SU-DHL-6 (cell line): ENCODE results near the gene RAN.
"Not testable (repeated sequence)": the region's sequence is repeated elsewhere in the genome, so short reads cannot be mapped to it uniquely, and the experiment has no call there.

Source experiments
- H2AFZ ChIP-seq: fragments of 200-600 bp; sonication (generic); 2 replicates; pipeline ENCODE4 v1.6.1; 2014; ENCODE audit warnings: low read depth, mild to moderate bottlenecking, moderate library complexity, mixed read lengths, antibody characterized with exemption, low read length; ENCODE audit not compliant: severe bottlenecking
- H3F3A ChIP-seq: fragments of 200-600 bp; shearing (Covaris generic); 2 replicates; pipeline ENCODE4 v1.6.0; 2016; ENCODE audit warnings: antibody characterized with exemption, mild to moderate bottlenecking; ENCODE audit not compliant: insufficient read depth
- H3K27ac ChIP-seq: fragments of 200-600 bp; sonication (generic); 2 replicates; pipeline ENCODE4 v1.5.1; 2016; ENCODE audit warnings: low read depth, mild to moderate bottlenecking, low read length, moderate library complexity, mixed read lengths
- H3K27me3 ChIP-seq: fragments of 200-600 bp; sonication (generic), shearing (Covaris generic); 2 replicates; pipeline ENCODE4 v1.6.0; 2014; ENCODE audit warnings: mild to moderate bottlenecking, low read length
- H3K36me3 ChIP-seq: fragments of 200-600 bp; sonication (generic); 2 replicates; pipeline ENCODE4 v1.6.1; 2014; ENCODE audit warnings: mild to moderate bottlenecking, low read length, mixed read lengths
- H3K4me2 ChIP-seq: fragments of 300-600, 200-600 bp; shearing (Covaris generic), sonication (generic); 2 replicates; pipeline ENCODE4 v1.6.0; 2014; ENCODE audit warnings: low read length, low read depth, mild to moderate bottlenecking; ENCODE audit not compliant: poor library complexity, severe bottlenecking
- H3K4me3 ChIP-seq: fragments of 200-600 bp; sonication (generic); 2 replicates; pipeline ENCODE4 v1.5.1; 2014; ENCODE audit warnings: antibody characterized with exemption, low read length, mild to moderate bottlenecking, mixed read lengths; ENCODE audit not compliant: insufficient read depth, poor library complexity, severe bottlenecking
- H3K79me2 ChIP-seq: fragments of 200-600 bp; sonication (generic); 2 replicates; pipeline ENCODE4 v1.6.1; 2014; ENCODE audit warnings: mild to moderate bottlenecking, low read length, moderate library complexity; ENCODE audit not compliant: insufficient read depth
- H3K9ac ChIP-seq: fragments of 200-600 bp; sonication (generic); 2 replicates; pipeline ENCODE4 v1.7.0; 2014; ENCODE audit warnings: mild to moderate bottlenecking, low read length
- H3K9me2 ChIP-seq: fragments of 200-600 bp; sonication (generic); replicated peaks from 2 replicates; pipeline ENCODE4 v1.6.1; 2014; ENCODE audit warnings: low read length; ENCODE audit not compliant: insufficient read depth
- H3K9me3 ChIP-seq: fragments of 200-600 bp; sonication (generic); 2 replicates; pipeline ENCODE4 v1.6.1; 2014; ENCODE audit warnings: low read length, mixed read lengths; ENCODE audit not compliant: insufficient read depth
- H4K20me1 ChIP-seq: fragments of 200-600 bp; sonication (generic); 2 replicates; pipeline ENCODE4 v1.6.1; 2014; ENCODE audit warnings: low read depth, mild to moderate bottlenecking, antibody characterized with exemption, low read length, moderate library complexity, mixed read lengths
- EZH2phosphoT487 ChIP-seq: fragments of 200-600 bp; sonication (generic), shearing (Covaris generic); conservative IDR thresholded peaks from 2 replicates; pipeline ENCODE4 v1.6.1; 2018; ENCODE audit warnings: mild to moderate bottlenecking, antibody characterized with exemption, low read length, moderate library complexity, mixed read lengths
- TF ChIP-seq, protein P1 (sequence below): fragments of 200-600 bp; sonication (generic); IDR thresholded peaks from one replicate; pipeline ENCODE4 v1.5.1; 2017; ENCODE audit warnings: antibody characterized with exemption, mild to moderate bottlenecking, low read length, moderate library complexity; ENCODE audit not compliant: insufficient read depth, poor library complexity, severe bottlenecking

The RAN gene

GRCh38 chr12:130881046-130881445 lies 9.2 kb downstream of the RAN start:
- TF ChIP-seq, protein P1, sequence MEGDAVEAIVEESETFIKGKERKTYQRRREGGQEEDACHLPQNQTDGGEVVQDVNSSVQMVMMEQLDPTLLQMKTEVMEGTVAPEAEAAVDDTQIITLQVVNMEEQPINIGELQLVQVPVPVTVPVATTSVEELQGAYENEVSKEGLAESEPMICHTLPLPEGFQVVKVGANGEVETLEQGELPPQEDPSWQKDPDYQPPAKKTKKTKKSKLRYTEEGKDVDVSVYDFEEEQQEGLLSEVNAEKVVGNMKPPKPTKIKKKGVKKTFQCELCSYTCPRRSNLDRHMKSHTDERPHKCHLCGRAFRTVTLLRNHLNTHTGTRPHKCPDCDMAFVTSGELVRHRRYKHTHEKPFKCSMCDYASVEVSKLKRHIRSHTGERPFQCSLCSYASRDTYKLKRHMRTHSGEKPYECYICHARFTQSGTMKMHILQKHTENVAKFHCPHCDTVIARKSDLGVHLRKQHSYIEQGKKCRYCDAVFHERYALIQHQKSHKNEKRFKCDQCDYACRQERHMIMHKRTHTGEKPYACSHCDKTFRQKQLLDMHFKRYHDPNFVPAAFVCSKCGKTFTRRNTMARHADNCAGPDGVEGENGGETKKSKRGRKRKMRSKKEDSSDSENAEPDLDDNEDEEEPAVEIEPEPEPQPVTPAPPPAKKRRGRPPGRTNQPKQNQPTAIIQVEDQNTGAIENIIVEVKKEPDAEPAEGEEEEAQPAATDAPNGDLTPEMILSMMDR, result no peak
- TF ChIP-seq EZH2phosphoT487, result no peak
- H3K27me3 ChIP-seq, result no peaks in the 10 kb centered on the region
- H2AFZ ChIP-seq, result no peak overlapping the region
- H3K4me2 ChIP-seq, result no peak overlapping the region
- H3K9ac ChIP-seq, result no peak overlapping the region
- H3K79me2 ChIP-seq, result no peaks in the 10 kb centered on the region
- no peaks in the 10 kb centered on the region for H3K9me2 ChIP-seq
- H3K4me3 ChIP-seq, result no peak overlapping the region
- peaks cover 35% of the 10 kb centered on the region for H3F3A ChIP-seq
- no peaks in the 10 kb centered on the region for H3K9me3 ChIP-seq
- peaks cover 14% of the 10 kb centered on the region for H3K36me3 ChIP-seq
- H3K27ac ChIP-seq, result no peak overlapping the region
- peaks cover 14% of the 10 kb centered on the region; the same call in 1 of the 2 replicates for H4K20me1 ChIP-seq

DNA sequence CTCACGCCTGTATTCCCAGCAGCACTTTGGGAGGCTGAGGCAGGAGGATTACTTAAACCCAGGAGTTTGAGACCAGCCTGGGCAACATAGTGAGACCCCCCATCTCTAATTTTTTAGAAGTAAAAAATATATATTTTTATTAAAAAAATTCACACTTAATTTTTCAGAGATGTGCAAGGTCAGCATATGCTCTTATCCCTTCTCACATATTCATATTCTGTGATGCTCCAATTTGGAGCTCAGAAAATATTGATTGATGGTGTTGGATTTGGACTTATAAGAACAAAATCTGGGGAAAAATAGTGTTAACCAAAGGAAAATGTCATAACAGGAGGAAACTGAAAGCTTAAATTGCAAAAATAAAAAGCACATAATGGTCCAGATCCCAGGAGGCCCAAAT lies 9.7 kb downstream of the RAN start:
- Histone ChIP-seq H3K27ac (no peak overlapping the region), H3K36me3 (peaks cover 9% of the 10 kb centered on the region), H3K4me3 (no peak overlapping the region), H3K4me2 (no peak overlapping the region), H3K9me2 (no peaks in the 10 kb centered on the region), H3K9ac (no peak overlapping the region), H3K79me2 (no peaks in the 10 kb centered on the region), H2AFZ (no peak overlapping the region), H3F3A (peaks cover 30% of the 10 kb centered on the region), H3K27me3 (no peaks in the 10 kb centered on the region), H4K20me1 (peaks cover 9% of the 10 kb centered on the region; the same call in 1 of the 2 replicates), H3K9me3 (no peaks in the 10 kb centered on the region)
- TF ChIP-seq EZH2phosphoT487, result no peak
- TF ChIP-seq, protein P1, result no peak

DNA sequence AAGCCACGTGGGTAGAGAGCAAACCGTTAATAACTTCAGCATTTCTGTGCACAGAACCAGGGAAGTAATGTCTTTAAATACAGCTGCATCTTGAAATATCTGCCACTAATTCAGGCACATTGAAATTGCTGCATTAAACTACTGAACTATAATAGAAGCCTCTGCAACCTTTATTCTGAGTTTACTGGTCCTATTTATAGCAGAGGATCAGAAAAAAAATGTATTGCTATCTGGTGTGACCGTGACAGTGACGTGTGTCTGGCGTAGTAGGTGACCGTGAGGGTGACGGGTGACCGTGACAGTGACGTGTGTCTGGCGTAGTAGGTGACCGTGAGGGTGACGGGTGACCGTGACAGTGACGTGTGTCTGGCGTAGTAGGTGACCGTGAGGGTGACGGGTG lies 15.3 kb downstream of the RAN start:
- not testable (repeated sequence) for H3K9me3 ChIP-seq, H3K27ac ChIP-seq, H3K9ac ChIP-seq, H3K4me3 ChIP-seq, H3K27me3 ChIP-seq, H4K20me1 ChIP-seq, H3K9me2 ChIP-seq, H3K79me2 ChIP-seq, H3F3A ChIP-seq, H2AFZ ChIP-seq, H3K4me2 ChIP-seq, H3K36me3 ChIP-seq

GRCh38 chr12:130904064-130904463 lies 32.2 kb downstream of the RAN start:
- no peak overlapping the region for H3K4me2 ChIP-seq
- H3K36me3 ChIP-seq, result no peaks in the 10 kb centered on the region

DNA sequence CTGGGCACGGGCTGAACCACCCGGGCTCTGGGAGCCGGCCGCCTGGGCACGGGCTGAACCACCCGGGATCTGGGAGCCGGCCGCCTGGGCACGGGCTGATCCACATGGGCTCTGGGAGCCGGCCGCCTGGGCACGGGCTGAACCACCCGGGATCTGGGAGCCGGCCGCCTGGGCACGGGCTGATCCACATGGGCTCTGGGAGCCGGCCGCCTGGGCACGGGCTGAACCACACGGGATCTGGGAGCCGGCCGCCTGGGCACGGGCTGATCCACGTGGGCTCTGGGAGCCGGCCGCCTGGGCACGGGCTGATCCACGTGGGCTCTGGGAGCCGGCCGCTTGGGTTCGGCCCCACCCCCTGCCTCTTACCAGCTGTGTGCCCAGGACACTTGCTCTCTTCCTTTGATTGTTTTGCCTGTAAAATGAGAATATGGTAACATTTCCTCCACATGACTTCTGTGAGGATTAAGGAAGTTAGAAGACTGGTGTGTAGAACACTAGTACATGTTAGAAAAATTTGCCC lies 33.1 kb downstream of the RAN start:
- not testable (repeated sequence) for H3K9ac ChIP-seq, H4K20me1 ChIP-seq, H3K27me3 ChIP-seq, H3K4me3 ChIP-seq, H3K4me2 ChIP-seq, H3K27ac ChIP-seq, H2AFZ ChIP-seq, H3K79me2 ChIP-seq, H3K36me3 ChIP-seq, H3K9me2 ChIP-seq, H3K9me3 ChIP-seq, H3F3A ChIP-seq

More at GRCh38 chr12:130904064-130904463, 32.2 kb downstream of the RAN start:
- H3K27me3 ChIP-seq, result no peaks in the 10 kb centered on the region
- no peak overlapping the region for H2AFZ ChIP-seq
- H3K4me3 ChIP-seq, result no peak overlapping the region
- H3K9ac ChIP-seq, result no peak overlapping the region
- H3K27ac ChIP-seq, result no peak overlapping the region
- no peaks in the 10 kb centered on the region for H3K79me2 ChIP-seq
- no peaks in the 10 kb centered on the region for H4K20me1 ChIP-seq
- H3K9me3 ChIP-seq, result 0 out of 2 replicates have a peak, but pooled peaks cover 7% of the 10 kb centered on the region
- no peaks in the 10 kb centered on the region for H3F3A ChIP-seq
- TF ChIP-seq, protein P1, result no peak
- TF ChIP-seq EZH2phosphoT487, result no peak
- H3K9me2 ChIP-seq, result no peaks in the 10 kb centered on the region
